H9 (cell line): ENCODE measurements around the gene SETBP1. TPM values are rescaled to one million over a fixed set of nuclear protein-coding genes. Genes with fewer than 3 reads are reported as not detected.

Experiments used
- DNase-seq: peaks from one replicate; pipeline ENCODE4 v3.0.0-alpha.2; 2017
- H2AFZ ChIP-seq: one replicate; pipeline ENCODE4 v1.6.1; 2013; ENCODE audit warnings: mild to moderate bottlenecking, low read length, control low read depth, moderate library complexity
- H2AK5ac ChIP-seq: 2 replicates; pipeline ENCODE4 v1.6.1; 2013; ENCODE audit warnings: low read length, control low read depth, mixed read lengths; ENCODE audit not compliant: insufficient read length
- H2BK120ac ChIP-seq: one replicate; pipeline ENCODE4 v1.6.1; 2013; ENCODE audit warnings: low read depth, mild to moderate bottlenecking, low read length, control low read depth, inconsistent platforms; ENCODE audit not compliant: poor library complexity, severe bottlenecking
- H2BK12ac ChIP-seq: 2 replicates; pipeline ENCODE4 v1.6.1; 2013; ENCODE audit warnings: low read length, control low read depth, mixed read lengths, low read depth; ENCODE audit not compliant: insufficient read length
- H2BK15ac ChIP-seq: 2 replicates; pipeline ENCODE4 v1.6.1; 2013; ENCODE audit warnings: low read depth, low read length, control low read depth
- H2BK20ac ChIP-seq: one replicate; pipeline ENCODE4 v1.6.1; 2013; ENCODE audit warnings: low read depth, mild to moderate bottlenecking, low read length, control low read depth, inconsistent platforms; ENCODE audit not compliant: poor library complexity, severe bottlenecking
- H2BK5ac ChIP-seq: 2 replicates; pipeline ENCODE4 v1.6.1; 2013; ENCODE audit warnings: low read length, control low read depth, mixed read lengths; ENCODE audit not compliant: insufficient read length
- H3K14ac ChIP-seq: 2 replicates; pipeline ENCODE4 v1.6.1; 2013; ENCODE audit warnings: low read length, control low read depth; ENCODE audit not compliant: insufficient read depth
- H3K18ac ChIP-seq: 2 replicates; pipeline ENCODE4 v1.6.1; 2013; ENCODE audit warnings: low read depth, mild to moderate bottlenecking, mixed read lengths, low read length, control low read depth; ENCODE audit not compliant: insufficient read length
- H3K23ac ChIP-seq: 2 replicates; pipeline ENCODE4 v1.6.1; 2013; ENCODE audit warnings: low read length, control low read depth, mixed read lengths, low read depth; ENCODE audit not compliant: insufficient read length
- H3K23me2 ChIP-seq: 2 replicates; pipeline ENCODE4 v1.6.1; 2013; ENCODE audit warnings: low read depth, mild to moderate bottlenecking, mixed read lengths, low read length, control low read depth; ENCODE audit not compliant: insufficient read length, poor library complexity, severe bottlenecking
- H3K27ac ChIP-seq: 2 replicates; pipeline ENCODE4 v1.5.1; 2013; ENCODE audit warnings: low read length, control low read depth, mixed read lengths, low read depth; ENCODE audit not compliant: insufficient read length
- H3K27me3 ChIP-seq: 2 replicates; pipeline ENCODE4 v1.6.1; 2013; ENCODE audit warnings: low read length, control low read depth, inconsistent platforms; ENCODE audit not compliant: insufficient read depth
- H3K4ac ChIP-seq: 2 replicates; pipeline ENCODE4 v1.6.1; 2013; ENCODE audit warnings: low read depth, mild to moderate bottlenecking, control low read depth, inconsistent platforms, low read length, moderate library complexity
- H3K4me1 ChIP-seq: 2 replicates; pipeline ENCODE4 v1.6.1; 2013; ENCODE audit warnings: low read length, control low read depth, inconsistent platforms; ENCODE audit not compliant: insufficient read depth
- H3K4me2 ChIP-seq: 2 replicates; pipeline ENCODE4 v1.6.1; 2013; ENCODE audit warnings: low read length, control low read depth, mixed read lengths; ENCODE audit not compliant: insufficient read length, insufficient read depth
- H3K56ac ChIP-seq: 2 replicates; pipeline ENCODE4 v1.6.1; 2013; ENCODE audit warnings: low read depth, mild to moderate bottlenecking, mixed read lengths, low read length, control low read depth; ENCODE audit not compliant: insufficient read length
- H3K79me1 ChIP-seq: 2 replicates; pipeline ENCODE4 v1.6.1; 2013; ENCODE audit warnings: low read depth, mild to moderate bottlenecking, moderate library complexity, low read length, control low read depth, inconsistent platforms; ENCODE audit not compliant: insufficient read depth, poor library complexity, severe bottlenecking
- H3K79me2 ChIP-seq: 2 replicates; pipeline ENCODE4 v1.6.1; 2013; ENCODE audit warnings: low read length, control low read depth, inconsistent platforms; ENCODE audit not compliant: insufficient read depth
- H3K9ac ChIP-seq: 2 replicates; pipeline ENCODE4 v1.6.1; 2013; ENCODE audit warnings: low read length, control low read depth, mixed read lengths; ENCODE audit not compliant: insufficient read length; ENCODE audit errors: extremely low read depth
- H3K9me3 ChIP-seq: one replicate; pipeline ENCODE4 v1.6.1; 2013; ENCODE audit warnings: low read depth, low read length, inconsistent platforms; ENCODE audit not compliant: control insufficient read depth
- H3T11ph ChIP-seq: one replicate; pipeline ENCODE4 v1.6.1; 2013; ENCODE audit warnings: mild to moderate bottlenecking, low read length, control low read depth, inconsistent platforms
- H4K20me1 ChIP-seq: one replicate; pipeline ENCODE4 v1.6.1; 2013; ENCODE audit not compliant: control insufficient read depth, insufficient read length, insufficient read depth
- H4K5ac ChIP-seq: 2 replicates; pipeline ENCODE4 v1.6.1; 2013; ENCODE audit warnings: low read depth, mild to moderate bottlenecking, mixed read lengths, low read length, control low read depth; ENCODE audit not compliant: insufficient read length
- H4K8ac ChIP-seq: replicated peaks from 2 replicates; pipeline ENCODE4 v1.6.1; 2013; ENCODE audit warnings: low read length, control low read depth, mixed read lengths, low read depth; ENCODE audit not compliant: insufficient read length
- H4K91ac ChIP-seq: 2 replicates; pipeline ENCODE4 v1.6.1; 2013; ENCODE audit warnings: low read depth, mild to moderate bottlenecking, moderate library complexity, mixed read lengths, low read length, control low read depth; ENCODE audit not compliant: insufficient read length
- H3K27ac Mint-ChIP-seq, 3 experiments: 2 replicates in 2 of 3; 3 replicates in 1 of 3; pipeline ENCODE4 v1.8.0; 2020 to 2021; ENCODE audit warnings: mixed read lengths in 3 of 3, mild to moderate bottlenecking in 1 of 3, moderate library complexity in 1 of 3
- H3K27me3 Mint-ChIP-seq: 2 replicates; pipeline ENCODE4 v1.8.0; 2021; ENCODE audit warnings: low read depth, mild to moderate bottlenecking, moderate library complexity, mixed read lengths
- H3K36me3 Mint-ChIP-seq, 3 experiments: 2 replicates in 2 of 3; 3 replicates in 1 of 3; pipeline ENCODE4 v1.8.0; 2020 to 2021; ENCODE audit warnings: low read depth in 3 of 3, mixed read lengths in 3 of 3; ENCODE audit not compliant: insufficient read depth in 1 of 3
- H3K4me1 Mint-ChIP-seq, 2 experiments: 2 replicates each; pipeline ENCODE4 v1.8.0; 2020; ENCODE audit warnings: mixed read lengths in 2 of 2
- H3K4me3 Mint-ChIP-seq, 2 experiments: 2 replicates in 1 of 2; 3 replicates in 1 of 2; pipeline ENCODE4 v1.8.0; 2020 to 2021; ENCODE audit warnings: mild to moderate bottlenecking in 2 of 2, mixed read lengths in 2 of 2, moderate library complexity in 1 of 2
- H3K9me3 Mint-ChIP-seq, 2 experiments: 2 replicates in 1 of 2; 3 replicates in 1 of 2; pipeline ENCODE4 v1.8.0; 2020; ENCODE audit warnings: mild to moderate bottlenecking in 2 of 2, mixed read lengths in 2 of 2, moderate library complexity in 1 of 2
- WGBS: extraction: QIAGEN DNeasy Blood & Tissue Kit; methylation state at CpG from one replicate; pipeline ENCODE4 v1.1.7; 2013; ENCODE audit warnings: missing lambda C conversion rate, low lambda C conversion rate, mixed read lengths; ENCODE audit not compliant: insufficient read length; ENCODE audit errors: extremely low coverage; 5-methylcytosine and 5-hydroxymethylcytosine counted together
- total RNA-seq: library from RNA; stranded (reverse); gene quantifications from 2 replicates; pipeline ENCODE4 v1.2.1, GENCODE V29; 2021
- TF ChIP-seq, protein P1 (sequence below): fragments of 200-600 bp; sonication (generic); conservative IDR thresholded peaks from 3 replicates; pipeline ENCODE4 v1.8.0; 2021; ENCODE audit warnings: antibody characterized with exemption, mild to moderate bottlenecking

SETBP1 gene
- total RNA-seq, 1 experiment from 2014 or later: 4.6 TPM

DNA sequence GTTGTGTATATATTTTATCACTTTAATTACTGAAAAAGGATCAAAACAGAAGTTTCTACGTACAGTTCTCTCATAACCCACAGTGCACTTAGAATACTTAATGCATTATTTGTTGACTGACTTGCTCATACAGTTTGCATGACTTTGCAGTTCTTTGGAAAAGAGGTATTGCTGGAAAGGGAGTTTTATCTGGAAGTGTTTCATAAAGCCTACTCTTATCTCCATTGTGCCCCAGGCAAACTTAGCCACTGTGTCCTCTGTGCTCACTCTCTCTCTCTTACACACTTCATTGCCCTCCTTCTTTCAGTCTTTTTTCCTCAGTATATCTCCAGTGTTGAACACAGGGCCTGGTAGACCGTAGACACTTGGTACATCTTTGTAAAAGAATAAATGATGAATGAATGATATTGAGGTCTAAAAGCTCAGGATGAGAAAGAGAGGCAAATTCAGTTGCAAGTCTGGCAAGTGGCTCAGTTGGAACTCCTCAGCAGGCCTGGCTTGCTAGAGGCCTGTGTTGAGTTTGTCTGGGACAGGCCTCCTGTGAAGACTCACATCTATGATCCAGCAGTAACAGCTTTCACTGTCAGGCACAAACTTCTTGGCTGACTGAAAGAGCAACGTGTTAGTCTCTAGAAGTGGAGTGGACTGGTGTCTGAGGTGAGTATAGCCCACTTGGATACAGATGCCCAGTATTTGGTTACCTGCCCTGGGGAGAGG, 56.1 kb downstream of the SETBP1 start:
- Histone ChIP-seq H2BK12ac (no peak overlapping the region), H3K79me2 (no peaks in the 10 kb centered on the region), H3K4me1 (peaks cover 7% of the 10 kb centered on the region; the same call in 1 of the 2 replicates), H3T11ph (no peak overlapping the region), H4K5ac (no peak overlapping the region), H3K56ac (no peak overlapping the region), H3K9ac (no peak overlapping the region), H2BK120ac (no peak overlapping the region), H2BK5ac (no peak overlapping the region), H3K18ac (no peak overlapping the region), H3K23me2 (no peaks in the 10 kb centered on the region), H3K4ac (no peak overlapping the region), H3K23ac (no peak overlapping the region), H3K27ac (no peak overlapping the region), H3K4me2 (no peak overlapping the region), H2BK15ac (no peak overlapping the region), H4K8ac (no peak overlapping the region), H4K20me1 (no peaks in the 10 kb centered on the region), H3K79me1 (no peaks in the 10 kb centered on the region), H4K91ac (no peak overlapping the region), H3K27me3 (no peaks in the 10 kb centered on the region), H2AFZ (no peak overlapping the region), H3K14ac (no peak overlapping the region), H2AK5ac (no peak overlapping the region), H3K9me3 (no peaks in the 10 kb centered on the region), H2BK20ac (no peak overlapping the region)
- Mint-ChIP-seq H3K36me3 (no peaks in the 10 kb centered on the region), H3K27me3 (no peaks in the 10 kb centered on the region), H3K9me3 (no peaks in the 10 kb centered on the region), H3K27ac (no peak overlapping the region; a peak in 1 of 7 replicates), H3K4me3 (no peak overlapping the region), H3K4me1 (peaks cover 13 to 22% of the 10 kb centered on the region in 2 experiments)
- TF ChIP-seq, protein P1, sequence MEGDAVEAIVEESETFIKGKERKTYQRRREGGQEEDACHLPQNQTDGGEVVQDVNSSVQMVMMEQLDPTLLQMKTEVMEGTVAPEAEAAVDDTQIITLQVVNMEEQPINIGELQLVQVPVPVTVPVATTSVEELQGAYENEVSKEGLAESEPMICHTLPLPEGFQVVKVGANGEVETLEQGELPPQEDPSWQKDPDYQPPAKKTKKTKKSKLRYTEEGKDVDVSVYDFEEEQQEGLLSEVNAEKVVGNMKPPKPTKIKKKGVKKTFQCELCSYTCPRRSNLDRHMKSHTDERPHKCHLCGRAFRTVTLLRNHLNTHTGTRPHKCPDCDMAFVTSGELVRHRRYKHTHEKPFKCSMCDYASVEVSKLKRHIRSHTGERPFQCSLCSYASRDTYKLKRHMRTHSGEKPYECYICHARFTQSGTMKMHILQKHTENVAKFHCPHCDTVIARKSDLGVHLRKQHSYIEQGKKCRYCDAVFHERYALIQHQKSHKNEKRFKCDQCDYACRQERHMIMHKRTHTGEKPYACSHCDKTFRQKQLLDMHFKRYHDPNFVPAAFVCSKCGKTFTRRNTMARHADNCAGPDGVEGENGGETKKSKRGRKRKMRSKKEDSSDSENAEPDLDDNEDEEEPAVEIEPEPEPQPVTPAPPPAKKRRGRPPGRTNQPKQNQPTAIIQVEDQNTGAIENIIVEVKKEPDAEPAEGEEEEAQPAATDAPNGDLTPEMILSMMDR: no peak
- no peak for DNase-seq
- WGBS: no CpG with 5 or more reads among the region's 3 CpGs
